NCI-H524 (cell line): ENCODE results near the gene GBP7.
A peak's percentile ranks its signal among the peaks of the same experiment; 100 is the strongest.

Experiments used
- DNase-seq, 2 experiments: peaks; one replicate each; lab custom pipeline; 2025; lab: John Stamatoyannopoulos, UW

Gene GBP7

DNA sequence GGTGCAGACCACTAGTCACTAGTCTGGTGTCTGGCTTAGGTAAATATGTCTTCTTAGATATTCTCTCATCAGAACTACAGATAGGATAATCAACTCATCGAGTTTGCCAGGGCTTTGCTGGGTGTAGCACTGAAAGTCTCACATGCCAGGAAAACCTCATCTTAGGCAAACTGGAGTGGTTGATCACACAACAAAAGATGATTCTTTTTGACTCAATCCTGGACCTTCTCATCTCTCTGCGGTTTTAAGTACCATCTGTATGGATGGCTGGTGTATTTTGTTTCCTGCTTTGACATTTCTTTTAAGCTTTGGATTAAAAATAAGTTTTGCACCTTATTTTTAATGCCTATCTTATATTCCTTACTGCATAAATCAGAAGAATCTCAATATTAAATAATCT is 61.1 kb downstream of the GBP7 start:
- no peak for DNase-seq

- DNase-seq = no peak
Observed at GRCh38 chr1:89112871-89113613, 62.8 kb downstream of the GBP7 start.

- no peak for DNase-seq
Observed at GRCh38 chr1:89104687-89105086, 71.1 kb downstream of the GBP7 start.

DNA sequence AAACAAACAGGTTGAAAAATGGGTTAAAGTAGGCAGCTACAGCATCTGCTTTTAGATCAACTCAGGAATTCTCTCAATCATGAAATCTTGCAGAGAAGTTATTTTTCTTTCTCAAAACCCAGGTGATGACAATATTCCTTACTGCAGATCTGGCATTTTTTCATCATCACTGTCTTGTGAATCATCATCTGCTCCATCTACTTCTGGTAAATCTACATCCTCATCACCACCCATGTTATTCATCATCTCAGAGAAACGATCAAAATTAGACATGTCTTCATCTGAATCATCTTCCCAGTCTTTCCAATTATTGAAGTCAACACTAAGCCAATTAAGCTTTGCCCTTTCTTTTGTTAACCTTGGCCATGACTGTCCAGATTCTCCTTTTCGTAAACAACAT is 71.7 kb downstream of the GBP7 start:
- no peak for DNase-seq

DNA sequence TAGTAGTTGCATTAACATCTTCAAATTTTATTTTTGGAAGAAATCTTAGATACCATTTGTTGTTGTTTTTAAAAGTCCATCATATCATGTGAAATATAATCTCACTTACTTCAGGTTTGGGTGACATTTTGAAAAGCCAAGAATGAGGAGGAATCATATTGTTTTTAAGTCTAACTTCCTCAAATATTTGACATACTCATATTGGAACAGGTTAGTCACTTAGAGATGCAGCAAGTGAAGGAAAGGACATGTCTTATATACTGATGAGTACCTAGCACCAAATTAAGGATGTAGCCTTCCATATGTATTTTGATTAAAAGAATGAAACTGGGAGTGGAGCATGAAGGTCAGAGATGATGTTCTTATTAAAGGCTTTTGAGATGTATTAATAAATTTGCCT is 73.8 kb downstream of the GBP7 start:
- DNase-seq = no peak

- no peak for DNase-seq
Observed at GRCh38 chr1:89100412-89100811, 75.4 kb downstream of the GBP7 start.

DNA sequence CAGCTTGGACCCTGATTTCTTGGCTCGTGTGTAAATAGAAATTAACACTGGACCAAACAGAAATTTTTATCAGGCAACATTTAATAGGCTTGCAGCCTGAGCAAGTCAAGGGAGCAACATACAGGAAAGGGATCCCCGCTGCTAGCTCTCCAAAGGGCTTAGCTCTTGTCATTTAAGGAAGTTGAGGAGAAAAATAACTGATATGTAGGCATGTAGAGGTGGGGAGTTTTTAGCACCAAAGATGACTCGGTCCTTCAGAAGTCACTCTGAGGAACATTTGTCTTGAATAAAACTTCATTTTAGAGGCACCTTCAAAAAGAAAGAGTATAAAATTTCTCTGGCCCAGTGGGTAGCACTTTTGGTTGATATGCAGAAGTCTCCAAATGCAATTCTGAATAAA is 76.9 kb downstream of the GBP7 start:
- no peak for DNase-seq

DNA sequence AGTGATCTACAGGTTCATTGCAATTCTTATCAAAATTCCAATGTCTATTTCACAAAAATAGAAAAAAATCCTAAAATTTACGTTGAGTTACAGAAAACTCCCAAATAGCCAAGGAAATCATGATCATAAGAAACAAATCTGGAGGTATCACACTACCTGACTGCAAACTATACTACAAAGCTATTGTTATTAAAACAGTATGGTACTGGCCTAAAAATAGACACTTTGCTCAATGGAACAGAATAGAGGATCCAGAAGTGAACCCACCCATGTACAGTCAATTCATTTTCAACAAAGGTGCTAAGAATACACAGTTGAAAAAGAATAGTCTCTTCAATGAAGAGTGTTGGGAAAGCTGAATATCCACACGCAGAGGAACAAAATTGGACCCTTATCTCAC is 80.1 kb downstream of the GBP7 start:
- no peak for DNase-seq

DNA sequence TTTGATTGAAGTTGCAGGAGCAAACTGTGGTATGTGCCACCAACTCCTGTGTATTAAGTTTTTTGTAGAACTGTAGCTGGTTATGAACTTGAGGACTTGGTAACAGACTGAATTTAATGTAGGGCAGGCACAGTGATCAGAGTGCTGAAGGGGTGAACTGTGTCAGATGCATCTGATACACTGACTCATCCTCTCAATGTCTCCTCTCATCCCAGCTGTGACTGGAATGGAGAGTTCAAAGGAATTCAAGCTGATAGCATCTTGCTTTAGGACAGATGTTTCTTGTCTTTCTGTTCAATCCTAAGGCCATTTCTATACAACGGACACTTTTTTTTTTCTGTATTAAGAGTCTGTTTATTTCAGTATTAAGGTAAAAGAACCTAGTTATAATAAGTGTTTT is 85.8 kb downstream of the GBP7 start:
- DNase-seq = no peak

DNA sequence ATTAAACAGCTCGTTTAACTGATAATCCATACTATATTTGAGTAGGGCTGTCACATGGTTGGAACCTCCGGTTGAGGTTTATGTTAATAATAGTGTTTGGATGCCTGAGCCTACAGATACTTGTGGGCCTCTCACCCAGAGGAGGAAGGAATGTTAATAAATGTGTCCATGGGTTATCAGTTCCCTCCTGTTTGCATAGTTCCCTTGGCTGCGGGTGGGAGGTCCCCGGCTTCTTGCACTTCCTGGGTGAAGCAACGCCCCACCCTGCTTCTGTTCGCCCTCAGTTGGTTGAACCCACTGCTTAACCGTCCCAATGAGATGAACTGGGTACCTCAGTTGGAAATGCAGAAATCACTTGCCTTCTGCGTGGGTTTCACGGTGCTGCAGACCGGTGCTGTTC is 87.2 kb downstream of the GBP7 start:
- no peak for DNase-seq

GRCh38 chr1:89087241-89087640 is 88.6 kb downstream of the GBP7 start:
- DNase-seq = peak in 1 of 2 experiments; percentile 3

DNA sequence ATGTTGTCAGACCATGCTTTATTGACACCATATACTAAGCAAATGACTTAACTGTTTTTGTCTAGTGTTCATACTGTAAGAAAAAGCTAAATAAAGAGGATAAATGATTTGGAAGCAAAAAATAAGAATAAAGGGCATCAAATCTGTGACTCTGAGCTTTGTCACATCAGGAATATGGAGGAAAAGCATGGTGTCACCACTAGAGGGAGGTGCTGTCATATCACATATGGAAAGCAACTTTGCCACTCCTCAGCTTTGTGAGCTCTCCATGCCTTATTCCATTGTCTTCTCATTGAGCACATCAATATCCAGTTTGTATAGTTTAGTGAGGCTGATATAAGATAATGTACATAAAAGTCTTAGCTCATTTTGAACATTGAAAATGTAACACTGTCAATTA is 90.0 kb downstream of the GBP7 start:
- DNase-seq = peak; percentile 15 to 43
